ENCODE results near the gene ZNF771.

DNA sequence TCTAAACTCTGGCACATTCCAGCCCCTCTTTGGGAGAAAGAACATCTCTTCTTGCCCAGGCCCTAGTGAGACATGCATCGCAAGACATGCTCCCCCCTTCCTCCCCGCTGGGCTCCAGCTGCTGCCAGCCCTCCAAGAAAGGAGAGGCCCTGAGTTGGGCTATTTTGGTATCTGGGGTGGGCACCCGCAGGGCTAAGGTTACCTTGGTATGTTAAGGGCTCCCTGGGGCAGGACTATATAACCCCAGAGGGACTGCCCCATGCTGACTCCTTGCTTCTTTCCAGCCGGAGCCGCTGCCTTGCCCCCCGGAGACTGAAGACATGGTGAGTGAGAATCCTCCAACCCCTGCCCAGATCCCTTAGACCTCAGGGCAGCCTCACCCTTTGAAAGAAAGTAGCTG, 32.9 kb upstream of the ZNF771 start, which contains the start of gene MYL11:
- TF ChIP-seq, protein P1, sequence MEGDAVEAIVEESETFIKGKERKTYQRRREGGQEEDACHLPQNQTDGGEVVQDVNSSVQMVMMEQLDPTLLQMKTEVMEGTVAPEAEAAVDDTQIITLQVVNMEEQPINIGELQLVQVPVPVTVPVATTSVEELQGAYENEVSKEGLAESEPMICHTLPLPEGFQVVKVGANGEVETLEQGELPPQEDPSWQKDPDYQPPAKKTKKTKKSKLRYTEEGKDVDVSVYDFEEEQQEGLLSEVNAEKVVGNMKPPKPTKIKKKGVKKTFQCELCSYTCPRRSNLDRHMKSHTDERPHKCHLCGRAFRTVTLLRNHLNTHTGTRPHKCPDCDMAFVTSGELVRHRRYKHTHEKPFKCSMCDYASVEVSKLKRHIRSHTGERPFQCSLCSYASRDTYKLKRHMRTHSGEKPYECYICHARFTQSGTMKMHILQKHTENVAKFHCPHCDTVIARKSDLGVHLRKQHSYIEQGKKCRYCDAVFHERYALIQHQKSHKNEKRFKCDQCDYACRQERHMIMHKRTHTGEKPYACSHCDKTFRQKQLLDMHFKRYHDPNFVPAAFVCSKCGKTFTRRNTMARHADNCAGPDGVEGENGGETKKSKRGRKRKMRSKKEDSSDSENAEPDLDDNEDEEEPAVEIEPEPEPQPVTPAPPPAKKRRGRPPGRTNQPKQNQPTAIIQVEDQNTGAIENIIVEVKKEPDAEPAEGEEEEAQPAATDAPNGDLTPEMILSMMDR (IDR thresholded peaks at IDR 0.05; ENCODE audit: low read depth, low read length): no peak
- TF ChIP-seq EZH2phosphoT487 (IDR thresholded peaks at IDR 0.05; ENCODE audit: low read depth): no peak

All from OCI-LY3 (cell line).